ENCODE results near the gene PCA3. TPM values are rescaled to one million over a fixed set of nuclear protein-coding genes. Genes with fewer than 3 reads are reported as not detected.

The PCA3 gene
- total RNA-seq, 1 experiment from 2014 or later, result not detected

DNA sequence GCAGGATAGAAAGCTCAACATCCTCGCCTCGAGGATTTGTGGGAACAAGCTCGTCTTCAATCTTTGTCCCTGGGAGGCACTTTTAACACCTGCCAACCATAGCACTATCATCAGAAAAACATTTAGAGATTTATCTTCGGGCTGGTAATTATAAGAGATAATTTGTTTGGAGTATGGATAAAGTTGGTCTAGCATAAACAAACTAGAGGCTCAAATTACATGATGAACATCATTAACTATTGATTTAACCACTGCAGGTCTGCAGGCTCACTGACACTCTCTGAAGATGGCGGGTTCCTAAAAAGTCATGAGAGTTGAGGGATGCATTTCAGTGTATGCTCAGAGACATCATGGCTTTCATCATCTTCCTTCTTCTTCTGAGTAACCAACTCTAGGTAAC lies 25.8 kb upstream of the PCA3 start:
- H3K27ac ChIP-seq (ENCODE audit: low read depth, low read length), result no peak overlapping the region
- no peaks in the 10 kb centered on the region for H3K4me1 ChIP-seq (ENCODE audit: control insufficient read depth in 1 of 2, insufficient read depth in 2 of 2, low read length in 2 of 2)
- TF ChIP-seq RAD21 (IDR thresholded peaks at IDR 0.05; ENCODE audit: low read depth), result no peak
- TF ChIP-seq ZBTB33 (IDR thresholded peaks at IDR 0.05; ENCODE audit: extremely low read depth, insufficient replicate concordance, low read length), result no peak
- TF ChIP-seq TCF7L2 (IDR thresholded peaks at IDR 0.05; ENCODE audit: borderline replicate concordance, extremely low read depth, insufficient read depth, insufficient read length), result no peak
- TF ChIP-seq EGR1 (IDR thresholded peaks at IDR 0.05; ENCODE audit: low read depth), result no peak
- no peak for TF ChIP-seq JUND (IDR thresholded peaks at IDR 0.05)
- TF ChIP-seq ATF3 (IDR thresholded peaks at IDR 0.05), result no peak
- no peak for TF ChIP-seq SRF (IDR thresholded peaks at IDR 0.05; ENCODE audit: low read depth)
- TF ChIP-seq, protein P1, sequence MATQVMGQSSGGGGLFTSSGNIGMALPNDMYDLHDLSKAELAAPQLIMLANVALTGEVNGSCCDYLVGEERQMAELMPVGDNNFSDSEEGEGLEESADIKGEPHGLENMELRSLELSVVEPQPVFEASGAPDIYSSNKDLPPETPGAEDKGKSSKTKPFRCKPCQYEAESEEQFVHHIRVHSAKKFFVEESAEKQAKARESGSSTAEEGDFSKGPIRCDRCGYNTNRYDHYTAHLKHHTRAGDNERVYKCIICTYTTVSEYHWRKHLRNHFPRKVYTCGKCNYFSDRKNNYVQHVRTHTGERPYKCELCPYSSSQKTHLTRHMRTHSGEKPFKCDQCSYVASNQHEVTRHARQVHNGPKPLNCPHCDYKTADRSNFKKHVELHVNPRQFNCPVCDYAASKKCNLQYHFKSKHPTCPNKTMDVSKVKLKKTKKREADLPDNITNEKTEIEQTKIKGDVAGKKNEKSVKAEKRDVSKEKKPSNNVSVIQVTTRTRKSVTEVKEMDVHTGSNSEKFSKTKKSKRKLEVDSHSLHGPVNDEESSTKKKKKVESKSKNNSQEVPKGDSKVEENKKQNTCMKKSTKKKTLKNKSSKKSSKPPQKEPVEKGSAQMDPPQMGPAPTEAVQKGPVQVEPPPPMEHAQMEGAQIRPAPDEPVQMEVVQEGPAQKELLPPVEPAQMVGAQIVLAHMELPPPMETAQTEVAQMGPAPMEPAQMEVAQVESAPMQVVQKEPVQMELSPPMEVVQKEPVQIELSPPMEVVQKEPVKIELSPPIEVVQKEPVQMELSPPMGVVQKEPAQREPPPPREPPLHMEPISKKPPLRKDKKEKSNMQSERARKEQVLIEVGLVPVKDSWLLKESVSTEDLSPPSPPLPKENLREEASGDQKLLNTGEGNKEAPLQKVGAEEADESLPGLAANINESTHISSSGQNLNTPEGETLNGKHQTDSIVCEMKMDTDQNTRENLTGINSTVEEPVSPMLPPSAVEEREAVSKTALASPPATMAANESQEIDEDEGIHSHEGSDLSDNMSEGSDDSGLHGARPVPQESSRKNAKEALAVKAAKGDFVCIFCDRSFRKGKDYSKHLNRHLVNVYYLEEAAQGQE (IDR thresholded peaks at IDR 0.05; ENCODE audit: low read depth), result no peak
- no peak for TF ChIP-seq ELF1 (IDR thresholded peaks at IDR 0.05; ENCODE audit: borderline replicate concordance, low read depth)
- no peak for TF ChIP-seq ZFX (IDR thresholded peaks at IDR 0.05)
- TF ChIP-seq MAX (IDR thresholded peaks at IDR 0.05), result no peak
- TF ChIP-seq SIN3A (IDR thresholded peaks at IDR 0.05; ENCODE audit: low read depth), result no peak
- ATAC-seq (no peak), DNase-seq (ENCODE audit: low read depth, low spot score) (no peak)
- H2AFZ ChIP-seq (ENCODE audit: low read depth, low read length, poor library complexity, severe bottlenecking), result no peak overlapping the region
- H3K4me3 ChIP-seq (replicated peaks in 1 of 2; ENCODE audit: low read depth in 1 of 2, low read length in 2 of 2), result no peak overlapping the region
- peaks cover 16% of the 10 kb centered on the region; the same call in 1 of the 2 replicates for H3K27me3 ChIP-seq (ENCODE audit: insufficient read depth, low read length)
- intact Hi-C loops (cut with micrococcal nuclease), result no loop called here
- H3K4me2 ChIP-seq (ENCODE audit: low read length), result no peak overlapping the region
- H4K20me1 ChIP-seq (ENCODE audit: insufficient read depth), result no peaks in the 10 kb centered on the region
- CTCF ChIA-PET, result no interaction called here
- no TSS peak for BruUV-seq (replicated peaks)
- H3K9ac ChIP-seq (ENCODE audit: low read length), result no peak overlapping the region
- H3K36me3 ChIP-seq (ENCODE audit: control insufficient read depth in 1 of 2, insufficient read depth in 2 of 2, low read length in 2 of 2), result no peaks in the 10 kb centered on the region
- RAD21 ChIA-PET (ENCODE audit: low non-redundant PET in 1 of 2, low total read pairs in 2 of 2, uncharacterized antibody in 2 of 2, unreplicated experiment in 2 of 2), result no interaction called here
- no peaks in the 10 kb centered on the region for H3K9me2 ChIP-seq (ENCODE audit: insufficient read depth)
- POLR2A ChIA-PET, result no interaction called here
- no peaks in the 10 kb centered on the region for H3K9me3 ChIP-seq (ENCODE audit: control insufficient read depth in 1 of 2, insufficient read depth in 1 of 2, low read depth in 1 of 2, low read length in 2 of 2)
- H3K79me2 ChIP-seq (ENCODE audit: insufficient read depth, low read length), result no peaks in the 10 kb centered on the region
